Measurements from ENCODE around the gene RNF43. TPM values are rescaled to one million over a fixed set of nuclear protein-coding genes. Genes with fewer than 3 reads are reported as not detected.

RNF43 gene
- total and polyA plus RNA-seq, 2 of the 13 experiments (the other 11 are each of a cell fraction or from before 2014, with no cell fraction given), result 31.0 to 53.4 TPM

GRCh38 chr17:58369214-58370031 lies 47.9 kb downstream of the RNF43 start (continued):
- TF ChIP-seq, protein P1, sequence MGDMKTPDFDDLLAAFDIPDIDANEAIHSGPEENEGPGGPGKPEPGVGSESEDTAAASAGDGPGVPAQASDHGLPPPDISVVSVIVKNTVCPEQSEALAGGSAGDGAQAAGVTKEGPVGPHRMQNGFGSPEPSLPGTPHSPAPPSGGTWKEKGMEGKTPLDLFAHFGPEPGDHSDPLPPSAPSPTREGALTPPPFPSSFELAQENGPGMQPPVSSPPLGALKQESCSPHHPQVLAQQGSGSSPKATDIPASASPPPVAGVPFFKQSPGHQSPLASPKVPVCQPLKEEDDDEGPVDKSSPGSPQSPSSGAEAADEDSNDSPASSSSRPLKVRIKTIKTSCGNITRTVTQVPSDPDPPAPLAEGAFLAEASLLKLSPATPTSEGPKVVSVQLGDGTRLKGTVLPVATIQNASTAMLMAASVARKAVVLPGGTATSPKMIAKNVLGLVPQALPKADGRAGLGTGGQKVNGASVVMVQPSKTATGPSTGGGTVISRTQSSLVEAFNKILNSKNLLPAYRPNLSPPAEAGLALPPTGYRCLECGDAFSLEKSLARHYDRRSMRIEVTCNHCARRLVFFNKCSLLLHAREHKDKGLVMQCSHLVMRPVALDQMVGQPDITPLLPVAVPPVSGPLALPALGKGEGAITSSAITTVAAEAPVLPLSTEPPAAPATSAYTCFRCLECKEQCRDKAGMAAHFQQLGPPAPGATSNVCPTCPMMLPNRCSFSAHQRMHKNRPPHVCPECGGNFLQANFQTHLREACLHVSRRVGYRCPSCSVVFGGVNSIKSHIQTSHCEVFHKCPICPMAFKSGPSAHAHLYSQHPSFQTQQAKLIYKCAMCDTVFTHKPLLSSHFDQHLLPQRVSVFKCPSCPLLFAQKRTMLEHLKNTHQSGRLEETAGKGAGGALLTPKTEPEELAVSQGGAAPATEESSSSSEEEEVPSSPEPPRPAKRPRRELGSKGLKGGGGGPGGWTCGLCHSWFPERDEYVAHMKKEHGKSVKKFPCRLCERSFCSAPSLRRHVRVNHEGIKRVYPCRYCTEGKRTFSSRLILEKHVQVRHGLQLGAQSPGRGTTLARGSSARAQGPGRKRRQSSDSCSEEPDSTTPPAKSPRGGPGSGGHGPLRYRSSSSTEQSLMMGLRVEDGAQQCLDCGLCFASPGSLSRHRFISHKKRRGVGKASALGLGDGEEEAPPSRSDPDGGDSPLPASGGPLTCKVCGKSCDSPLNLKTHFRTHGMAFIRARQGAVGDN (CRISPR knock-in tag; IDR thresholded peaks at IDR 0.05), result peak; percentile 77
- TF ChIP-seq BRD4 (CRISPR knock-in tag; IDR thresholded peaks at IDR 0.05), result peak; percentile 66; the same call in 1 of the 2 replicates
- TF ChIP-seq ZNF446 (CRISPR knock-in tag; IDR thresholded peaks at IDR 0.05), result no peak
- TF ChIP-seq ZNF567 (CRISPR knock-in tag; IDR thresholded peaks at IDR 0.05; ENCODE audit: borderline replicate concordance), result no peak
- TF ChIP-seq ZNF30 (CRISPR knock-in tag; IDR thresholded peaks at IDR 0.05), result no peak
- no peak for TF ChIP-seq HDAC2 (CRISPR knock-in tag; IDR thresholded peaks at IDR 0.05)
- 0 out of 2 replicates have a peak, but pooled peaks have one; percentile 56 for TF ChIP-seq SALL2 (CRISPR knock-in tag; IDR thresholded peaks at IDR 0.05)
- no peak for TF ChIP-seq ZBTB49 (CRISPR knock-in tag; IDR thresholded peaks at IDR 0.05; ENCODE audit: borderline replicate concordance)
- TF ChIP-seq EP300 (IDR thresholded peaks at IDR 0.05; ENCODE audit: low read depth in 2 of 2, low read length in 2 of 2), result peak in 1 of 2 experiments; percentile 58; a peak in 2 of 4 replicates
- peak; percentile 12; the same call in 1 of the 2 replicates for TF ChIP-seq EP300 (CRISPR knock-in tag; IDR thresholded peaks at IDR 0.05; ENCODE audit: borderline replicate concordance)
- no peak for TF ChIP-seq DR1 (CRISPR knock-in tag; IDR thresholded peaks at IDR 0.05)
- peak; percentile 68 for TF ChIP-seq XRCC5 (optimal IDR thresholded peaks at IDR 0.05; ENCODE audit: low read length)
- TF ChIP-seq ELF1 (CRISPR knock-in tag; IDR thresholded peaks at IDR 0.05), result 0 out of 2 replicates have a peak, but pooled peaks have one; percentile 19
- TF ChIP-seq ZNF282 (IDR thresholded peaks at IDR 0.05; ENCODE audit: partially characterized antibody), result no peak
- TF ChIP-seq AGO1 (IDR thresholded peaks at IDR 0.05; ENCODE audit: low read depth, low read length, poor library complexity, severe bottlenecking), result no peak
- TF ChIP-seq TBX3 (IDR thresholded peaks at IDR 0.05; ENCODE audit: borderline replicate concordance), result no peak
- 0 out of 2 replicates have a peak, but pooled peaks have one; percentile 35 for TF ChIP-seq ZNF274 (CRISPR knock-in tag; IDR thresholded peaks at IDR 0.05)
- TF ChIP-seq ZNF136 (CRISPR knock-in tag; IDR thresholded peaks at IDR 0.05; ENCODE audit: low read depth), result no peak
- TF ChIP-seq IRF9 (CRISPR knock-in tag; IDR thresholded peaks at IDR 0.05; ENCODE audit: borderline replicate concordance), result no peak
- peak; percentile 67 for TF ChIP-seq ARID3A (IDR thresholded peaks at IDR 0.05; ENCODE audit: low read depth, low read length)
